Gastroesophageal sphincter (tissue), 3 donors: ENCODE measurements around the gene DPP6.

Source experiments
- EP300 ChIP-seq: sonication (generic); formaldehyde crosslinking; IDR thresholded peaks from one replicate; pipeline ENCODE4 v1.6.1; 2017; ENCODE audit warnings: antibody characterized with exemption, mild to moderate bottlenecking
- POLR2A ChIP-seq, 2 donors: fragments of 450-650 bp; IDR thresholded peaks; one replicate each; pipeline ENCODE4 v1.6.1; 2017; ENCODE audit warnings: antibody characterized with exemption in 2 of 2, mild to moderate bottlenecking in 2 of 2, moderate library complexity in 1 of 2
- TF ChIP-seq, protein P1 (sequence below), 4 experiments: fragments of 200-600 bp in 2 of 4; fragments of 450-650 bp in 2 of 4; sonication (generic) in 1 of 4; IDR thresholded peaks; one replicate each; pipeline ENCODE4 v1.5.1; 2017 to 2019; ENCODE audit warnings: antibody characterized with exemption in 4 of 4, mild to moderate bottlenecking in 2 of 4, moderate library complexity in 2 of 4

DNA sequence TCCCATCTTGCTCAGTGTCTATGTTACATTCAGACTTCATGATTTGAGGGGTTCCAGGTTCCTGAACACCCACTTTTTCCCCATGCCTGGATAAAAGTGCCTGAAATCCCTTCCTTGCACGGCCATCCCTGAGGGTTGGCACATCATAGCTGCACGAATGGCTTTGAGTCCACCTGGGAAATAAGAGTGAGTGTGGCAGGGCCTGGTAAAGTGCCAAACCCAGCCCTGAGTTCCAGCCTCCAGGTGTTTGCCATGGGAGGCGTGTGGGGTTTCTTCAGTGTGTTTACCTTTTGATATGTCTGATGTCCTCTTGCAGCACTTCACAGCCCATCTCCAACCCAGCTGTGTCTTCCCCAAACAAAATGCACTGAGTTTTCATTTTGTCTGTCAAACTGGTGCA lies 805.0 kb downstream of the DPP6 start:
- TF ChIP-seq, protein P1, sequence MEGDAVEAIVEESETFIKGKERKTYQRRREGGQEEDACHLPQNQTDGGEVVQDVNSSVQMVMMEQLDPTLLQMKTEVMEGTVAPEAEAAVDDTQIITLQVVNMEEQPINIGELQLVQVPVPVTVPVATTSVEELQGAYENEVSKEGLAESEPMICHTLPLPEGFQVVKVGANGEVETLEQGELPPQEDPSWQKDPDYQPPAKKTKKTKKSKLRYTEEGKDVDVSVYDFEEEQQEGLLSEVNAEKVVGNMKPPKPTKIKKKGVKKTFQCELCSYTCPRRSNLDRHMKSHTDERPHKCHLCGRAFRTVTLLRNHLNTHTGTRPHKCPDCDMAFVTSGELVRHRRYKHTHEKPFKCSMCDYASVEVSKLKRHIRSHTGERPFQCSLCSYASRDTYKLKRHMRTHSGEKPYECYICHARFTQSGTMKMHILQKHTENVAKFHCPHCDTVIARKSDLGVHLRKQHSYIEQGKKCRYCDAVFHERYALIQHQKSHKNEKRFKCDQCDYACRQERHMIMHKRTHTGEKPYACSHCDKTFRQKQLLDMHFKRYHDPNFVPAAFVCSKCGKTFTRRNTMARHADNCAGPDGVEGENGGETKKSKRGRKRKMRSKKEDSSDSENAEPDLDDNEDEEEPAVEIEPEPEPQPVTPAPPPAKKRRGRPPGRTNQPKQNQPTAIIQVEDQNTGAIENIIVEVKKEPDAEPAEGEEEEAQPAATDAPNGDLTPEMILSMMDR (IDR thresholded peaks at IDR 0.05) = no peak
- TF ChIP-seq POLR2A (IDR thresholded peaks at IDR 0.05) = no peak
- TF ChIP-seq EP300 = no peak
